H9 (cell line): ENCODE data around the gene GPR25. TPM values are rescaled to one million over a fixed set of nuclear protein-coding genes. Genes with fewer than 3 reads are reported as not detected.

Source experiments
- DNase-seq: peaks from one replicate; pipeline ENCODE4 v3.0.0-alpha.2; 2017
- H2AFZ ChIP-seq: one replicate; pipeline ENCODE4 v1.6.1; 2013; ENCODE audit warnings: mild to moderate bottlenecking, low read length, control low read depth, moderate library complexity
- H2AK5ac ChIP-seq: 2 replicates; pipeline ENCODE4 v1.6.1; 2013; ENCODE audit warnings: low read length, control low read depth, mixed read lengths; ENCODE audit not compliant: insufficient read length
- H2BK120ac ChIP-seq: one replicate; pipeline ENCODE4 v1.6.1; 2013; ENCODE audit warnings: low read depth, mild to moderate bottlenecking, low read length, control low read depth, inconsistent platforms; ENCODE audit not compliant: poor library complexity, severe bottlenecking
- H2BK12ac ChIP-seq: 2 replicates; pipeline ENCODE4 v1.6.1; 2013; ENCODE audit warnings: low read length, control low read depth, mixed read lengths, low read depth; ENCODE audit not compliant: insufficient read length
- H2BK15ac ChIP-seq: 2 replicates; pipeline ENCODE4 v1.6.1; 2013; ENCODE audit warnings: low read depth, low read length, control low read depth
- H2BK20ac ChIP-seq: one replicate; pipeline ENCODE4 v1.6.1; 2013; ENCODE audit warnings: low read depth, mild to moderate bottlenecking, low read length, control low read depth, inconsistent platforms; ENCODE audit not compliant: poor library complexity, severe bottlenecking
- H2BK5ac ChIP-seq: 2 replicates; pipeline ENCODE4 v1.6.1; 2013; ENCODE audit warnings: low read length, control low read depth, mixed read lengths; ENCODE audit not compliant: insufficient read length
- H3K14ac ChIP-seq: 2 replicates; pipeline ENCODE4 v1.6.1; 2013; ENCODE audit warnings: low read length, control low read depth; ENCODE audit not compliant: insufficient read depth
- H3K18ac ChIP-seq: 2 replicates; pipeline ENCODE4 v1.6.1; 2013; ENCODE audit warnings: low read depth, mild to moderate bottlenecking, mixed read lengths, low read length, control low read depth; ENCODE audit not compliant: insufficient read length
- H3K23ac ChIP-seq: 2 replicates; pipeline ENCODE4 v1.6.1; 2013; ENCODE audit warnings: low read length, control low read depth, mixed read lengths, low read depth; ENCODE audit not compliant: insufficient read length
- H3K23me2 ChIP-seq: 2 replicates; pipeline ENCODE4 v1.6.1; 2013; ENCODE audit warnings: low read depth, mild to moderate bottlenecking, mixed read lengths, low read length, control low read depth; ENCODE audit not compliant: insufficient read length, poor library complexity, severe bottlenecking
- H3K27ac ChIP-seq: 2 replicates; pipeline ENCODE4 v1.5.1; 2013; ENCODE audit warnings: low read length, control low read depth, mixed read lengths, low read depth; ENCODE audit not compliant: insufficient read length
- H3K27me3 ChIP-seq: 2 replicates; pipeline ENCODE4 v1.6.1; 2013; ENCODE audit warnings: low read length, control low read depth, inconsistent platforms; ENCODE audit not compliant: insufficient read depth
- H3K4ac ChIP-seq: 2 replicates; pipeline ENCODE4 v1.6.1; 2013; ENCODE audit warnings: low read depth, mild to moderate bottlenecking, control low read depth, inconsistent platforms, low read length, moderate library complexity
- H3K4me1 ChIP-seq: 2 replicates; pipeline ENCODE4 v1.6.1; 2013; ENCODE audit warnings: low read length, control low read depth, inconsistent platforms; ENCODE audit not compliant: insufficient read depth
- H3K4me2 ChIP-seq: 2 replicates; pipeline ENCODE4 v1.6.1; 2013; ENCODE audit warnings: low read length, control low read depth, mixed read lengths; ENCODE audit not compliant: insufficient read length, insufficient read depth
- H3K56ac ChIP-seq: 2 replicates; pipeline ENCODE4 v1.6.1; 2013; ENCODE audit warnings: low read depth, mild to moderate bottlenecking, mixed read lengths, low read length, control low read depth; ENCODE audit not compliant: insufficient read length
- H3K79me1 ChIP-seq: 2 replicates; pipeline ENCODE4 v1.6.1; 2013; ENCODE audit warnings: low read depth, mild to moderate bottlenecking, moderate library complexity, low read length, control low read depth, inconsistent platforms; ENCODE audit not compliant: insufficient read depth, poor library complexity, severe bottlenecking
- H3K79me2 ChIP-seq: 2 replicates; pipeline ENCODE4 v1.6.1; 2013; ENCODE audit warnings: low read length, control low read depth, inconsistent platforms; ENCODE audit not compliant: insufficient read depth
- H3K9ac ChIP-seq: 2 replicates; pipeline ENCODE4 v1.6.1; 2013; ENCODE audit warnings: low read length, control low read depth, mixed read lengths; ENCODE audit not compliant: insufficient read length; ENCODE audit errors: extremely low read depth
- H3K9me3 ChIP-seq: one replicate; pipeline ENCODE4 v1.6.1; 2013; ENCODE audit warnings: low read depth, low read length, inconsistent platforms; ENCODE audit not compliant: control insufficient read depth
- H3T11ph ChIP-seq: one replicate; pipeline ENCODE4 v1.6.1; 2013; ENCODE audit warnings: mild to moderate bottlenecking, low read length, control low read depth, inconsistent platforms
- H4K20me1 ChIP-seq: one replicate; pipeline ENCODE4 v1.6.1; 2013; ENCODE audit not compliant: control insufficient read depth, insufficient read length, insufficient read depth
- H4K5ac ChIP-seq: 2 replicates; pipeline ENCODE4 v1.6.1; 2013; ENCODE audit warnings: low read depth, mild to moderate bottlenecking, mixed read lengths, low read length, control low read depth; ENCODE audit not compliant: insufficient read length
- H4K8ac ChIP-seq: replicated peaks from 2 replicates; pipeline ENCODE4 v1.6.1; 2013; ENCODE audit warnings: low read length, control low read depth, mixed read lengths, low read depth; ENCODE audit not compliant: insufficient read length
- H4K91ac ChIP-seq: 2 replicates; pipeline ENCODE4 v1.6.1; 2013; ENCODE audit warnings: low read depth, mild to moderate bottlenecking, moderate library complexity, mixed read lengths, low read length, control low read depth; ENCODE audit not compliant: insufficient read length
- H3K27ac Mint-ChIP-seq, 3 experiments: 2 replicates in 2 of 3; 3 replicates in 1 of 3; pipeline ENCODE4 v1.8.0; 2020 to 2021; ENCODE audit warnings: mixed read lengths in 3 of 3, mild to moderate bottlenecking in 1 of 3, moderate library complexity in 1 of 3
- H3K27me3 Mint-ChIP-seq: 2 replicates; pipeline ENCODE4 v1.8.0; 2021; ENCODE audit warnings: low read depth, mild to moderate bottlenecking, moderate library complexity, mixed read lengths
- H3K36me3 Mint-ChIP-seq, 3 experiments: 2 replicates in 2 of 3; 3 replicates in 1 of 3; pipeline ENCODE4 v1.8.0; 2020 to 2021; ENCODE audit warnings: low read depth in 3 of 3, mixed read lengths in 3 of 3; ENCODE audit not compliant: insufficient read depth in 1 of 3
- H3K4me1 Mint-ChIP-seq, 2 experiments: 2 replicates each; pipeline ENCODE4 v1.8.0; 2020; ENCODE audit warnings: mixed read lengths in 2 of 2
- H3K4me3 Mint-ChIP-seq, 2 experiments: 2 replicates in 1 of 2; 3 replicates in 1 of 2; pipeline ENCODE4 v1.8.0; 2020 to 2021; ENCODE audit warnings: mild to moderate bottlenecking in 2 of 2, mixed read lengths in 2 of 2, moderate library complexity in 1 of 2
- H3K9me3 Mint-ChIP-seq, 2 experiments: 2 replicates in 1 of 2; 3 replicates in 1 of 2; pipeline ENCODE4 v1.8.0; 2020; ENCODE audit warnings: mild to moderate bottlenecking in 2 of 2, mixed read lengths in 2 of 2, moderate library complexity in 1 of 2
- WGBS: extraction: QIAGEN DNeasy Blood & Tissue Kit; methylation state at CpG from one replicate; pipeline ENCODE4 v1.1.7; 2013; ENCODE audit warnings: missing lambda C conversion rate, low lambda C conversion rate, mixed read lengths; ENCODE audit not compliant: insufficient read length; ENCODE audit errors: extremely low coverage; 5-methylcytosine and 5-hydroxymethylcytosine counted together
- total RNA-seq: library from RNA; stranded (reverse); gene quantifications from 2 replicates; pipeline ENCODE4 v1.2.1, GENCODE V29; 2021
- TF ChIP-seq, protein P1 (sequence below): fragments of 200-600 bp; sonication (generic); conservative IDR thresholded peaks from 3 replicates; pipeline ENCODE4 v1.8.0; 2021; ENCODE audit warnings: antibody characterized with exemption, mild to moderate bottlenecking

Gene GPR25
- total RNA-seq, 1 experiment from 2014 or later = not detected

DNA sequence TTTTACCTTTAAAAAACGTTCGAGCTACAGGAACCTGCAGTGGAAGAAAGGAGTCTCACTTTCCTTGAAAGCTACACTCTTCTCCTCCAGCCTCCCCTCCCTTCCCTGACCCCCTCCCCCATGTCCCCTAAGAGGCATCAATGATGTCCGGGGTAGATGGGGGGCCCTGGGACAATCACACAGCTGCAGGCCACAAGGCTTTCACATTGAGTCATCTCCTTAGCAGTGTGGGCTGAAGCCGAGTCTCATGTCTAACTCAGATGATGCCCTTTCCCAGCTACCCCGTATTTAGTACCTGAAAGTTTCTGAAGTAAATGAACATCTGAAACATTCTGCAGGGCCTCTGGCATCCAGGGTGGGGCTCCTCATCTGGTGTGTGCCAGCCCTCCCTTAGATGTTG lies 6.3 kb upstream of the GPR25 start:
- no peak overlapping the region for H4K91ac ChIP-seq
- H2BK12ac ChIP-seq = no peak overlapping the region
- no peak overlapping the region for H3K27ac Mint-ChIP-seq
- no peak overlapping the region for H2BK20ac ChIP-seq
- H2BK5ac ChIP-seq = no peak overlapping the region
- no peak overlapping the region for H4K8ac ChIP-seq
- H3K23me2 ChIP-seq = no peaks in the 10 kb centered on the region
- no peak overlapping the region for H2AFZ ChIP-seq
- H2BK120ac ChIP-seq = no peak overlapping the region
- no peak overlapping the region for H3K9ac ChIP-seq
- no peak overlapping the region for H2AK5ac ChIP-seq
- DNase-seq = no peak
- no peaks in the 10 kb centered on the region for H3K27me3 Mint-ChIP-seq
- no peak overlapping the region for H3K56ac ChIP-seq
- H3K4me1 Mint-ChIP-seq = peaks cover 5 to 12% of the 10 kb centered on the region in 2 experiments; a peak in 3 of 4 replicates
- peaks cover 0 to 9% (median 0%) of the 10 kb centered on the region in 3 experiments; a peak in 2 of 7 replicates for H3K36me3 Mint-ChIP-seq
- H3K79me2 ChIP-seq = no peaks in the 10 kb centered on the region
- no peak overlapping the region for H3K4me2 ChIP-seq
- H3T11ph ChIP-seq = no peak overlapping the region
- H2BK15ac ChIP-seq = no peak overlapping the region
- no peak overlapping the region for H3K14ac ChIP-seq
- H3K18ac ChIP-seq = no peak overlapping the region
- no CpG with 5 or more reads among the region's 5 CpGs for WGBS
- H3K27me3 ChIP-seq = no peaks in the 10 kb centered on the region
- H3K9me3 ChIP-seq = no peaks in the 10 kb centered on the region
- H3K4me3 Mint-ChIP-seq = no peak overlapping the region
- no peak overlapping the region for H3K23ac ChIP-seq
- H3K9me3 Mint-ChIP-seq = no peaks in the 10 kb centered on the region
- no peaks in the 10 kb centered on the region for H3K4me1 ChIP-seq
- H3K79me1 ChIP-seq = no peaks in the 10 kb centered on the region
- no peak overlapping the region for H3K4ac ChIP-seq
- H4K5ac ChIP-seq = no peak overlapping the region
- TF ChIP-seq, protein P1, sequence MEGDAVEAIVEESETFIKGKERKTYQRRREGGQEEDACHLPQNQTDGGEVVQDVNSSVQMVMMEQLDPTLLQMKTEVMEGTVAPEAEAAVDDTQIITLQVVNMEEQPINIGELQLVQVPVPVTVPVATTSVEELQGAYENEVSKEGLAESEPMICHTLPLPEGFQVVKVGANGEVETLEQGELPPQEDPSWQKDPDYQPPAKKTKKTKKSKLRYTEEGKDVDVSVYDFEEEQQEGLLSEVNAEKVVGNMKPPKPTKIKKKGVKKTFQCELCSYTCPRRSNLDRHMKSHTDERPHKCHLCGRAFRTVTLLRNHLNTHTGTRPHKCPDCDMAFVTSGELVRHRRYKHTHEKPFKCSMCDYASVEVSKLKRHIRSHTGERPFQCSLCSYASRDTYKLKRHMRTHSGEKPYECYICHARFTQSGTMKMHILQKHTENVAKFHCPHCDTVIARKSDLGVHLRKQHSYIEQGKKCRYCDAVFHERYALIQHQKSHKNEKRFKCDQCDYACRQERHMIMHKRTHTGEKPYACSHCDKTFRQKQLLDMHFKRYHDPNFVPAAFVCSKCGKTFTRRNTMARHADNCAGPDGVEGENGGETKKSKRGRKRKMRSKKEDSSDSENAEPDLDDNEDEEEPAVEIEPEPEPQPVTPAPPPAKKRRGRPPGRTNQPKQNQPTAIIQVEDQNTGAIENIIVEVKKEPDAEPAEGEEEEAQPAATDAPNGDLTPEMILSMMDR = no peak
- no peaks in the 10 kb centered on the region for H4K20me1 ChIP-seq
- H3K27ac ChIP-seq = no peak overlapping the region
